WTC11 (cell line): Measurements from ENCODE around the gene CUL9. TPM values are rescaled to one million over a fixed set of nuclear protein-coding genes. Genes with fewer than 3 reads are reported as not detected.

Experiments
- ATAC-seq: fragments of 200-7000 bp; cut with Tn5 transposase; 2 replicates; pipeline ENCODE4 v1.10.0; 2021; ENCODE audit warnings: mild to moderate bottlenecking, moderate library complexity
- CTCF ChIA-PET: fragments of 300-600 bp; sonication (Branson Sonifier 250); formaldehyde crosslinking; loops from one replicate; lab custom pipeline; 2021; ENCODE audit warnings: antibody characterized with exemption; lab: Charles Lee
- POLR2A ChIA-PET: fragments of 350-600 bp; sonication (Branson Sonifier 250); formaldehyde crosslinking; loops from one replicate; lab custom pipeline; 2021; ENCODE audit warnings: antibody characterized with exemption; lab: Charles Lee
- DNase-seq: peaks from one replicate; pipeline ENCODE4 v3.0.0; 2021; ENCODE audit warnings: low spot score
- H3K27ac Mint-ChIP-seq: 2 replicates; pipeline ENCODE4 v1.8.0; 2021; ENCODE audit warnings: mixed read lengths
- H3K27me3 Mint-ChIP-seq: 2 replicates; pipeline ENCODE4 v1.8.0; 2021; ENCODE audit warnings: low read depth, mild to moderate bottlenecking, moderate library complexity, mixed read lengths
- H3K36me3 Mint-ChIP-seq: 2 replicates; pipeline ENCODE4 v1.8.0; 2021; ENCODE audit warnings: mixed read lengths
- H3K4me1 Mint-ChIP-seq: 2 replicates; pipeline ENCODE4 v1.8.0; 2022; ENCODE audit warnings: mixed read lengths
- H3K4me3 Mint-ChIP-seq: 2 replicates; pipeline ENCODE4 v1.8.0; 2021; ENCODE audit warnings: mild to moderate bottlenecking, moderate library complexity, mixed read lengths
- H3K9me3 Mint-ChIP-seq: 2 replicates; pipeline ENCODE4 v1.8.0; 2021; ENCODE audit warnings: mixed read lengths
- ARID4B ChIP-seq: sonication (generic); formaldehyde crosslinking; IDR thresholded peaks from 2 replicates; pipeline ENCODE4 v1.8.0; 2023; ENCODE audit warnings: missing genetic modification reagents, mild to moderate bottlenecking, borderline replicate concordance
- ATF1 ChIP-seq: sonication (generic); formaldehyde crosslinking; IDR thresholded peaks from 2 replicates; pipeline ENCODE4 v1.8.1; 2023; ENCODE audit warnings: mild to moderate bottlenecking, moderate library complexity, missing genetic modification reagents
- ATF6 ChIP-seq: sonication (generic); formaldehyde crosslinking; IDR thresholded peaks from 2 replicates; pipeline ENCODE4 v1.8.1; 2023; ENCODE audit warnings: mild to moderate bottlenecking, missing genetic modification reagents
- ERG ChIP-seq: fragments of 250-450 bp; sonication (Bioruptor Pico); IDR thresholded peaks from 2 replicates; pipeline ENCODE4 v1.8.0; 2021; ENCODE audit warnings: mild to moderate bottlenecking
- FOXP4 ChIP-seq: sonication (generic); formaldehyde crosslinking; IDR thresholded peaks from 2 replicates; pipeline ENCODE4 v1.8.0; 2022; ENCODE audit warnings: mild to moderate bottlenecking, missing genetic modification reagents
- IRF1 ChIP-seq: sonication (generic); formaldehyde crosslinking; IDR thresholded peaks from 2 replicates; pipeline ENCODE4 v1.8.0; 2023; ENCODE audit warnings: missing genetic modification reagents
- JAZF1 ChIP-seq: fragments of 250-450 bp; sonication (Bioruptor Pico); IDR thresholded peaks from 2 replicates; pipeline ENCODE4 v1.9.0; 2021; ENCODE audit warnings: moderate library complexity, mild to moderate bottlenecking, inconsistent platforms
- NR3C1 ChIP-seq: sonication (generic); formaldehyde crosslinking; conservative IDR thresholded peaks from 2 replicates; pipeline ENCODE4 v1.8.1; 2023; ENCODE audit warnings: low read depth, mild to moderate bottlenecking, missing genetic modification reagents
- SMAD3 ChIP-seq: sonication (generic); formaldehyde crosslinking; IDR thresholded peaks from 2 replicates; pipeline ENCODE4 v1.8.0; 2022; ENCODE audit warnings: missing genetic modification reagents, mild to moderate bottlenecking, borderline replicate concordance
- TEAD4 ChIP-seq: sonication (generic); formaldehyde crosslinking; IDR thresholded peaks from 2 replicates; pipeline ENCODE4 v1.8.0; 2022; ENCODE audit warnings: mild to moderate bottlenecking, missing genetic modification reagents
- ZNF396 ChIP-seq: fragments of 250-450 bp; sonication (Bioruptor Pico); IDR thresholded peaks from 2 replicates; pipeline ENCODE4 v1.8.0; 2021; ENCODE audit warnings: mild to moderate bottlenecking, moderate library complexity, borderline replicate concordance
- total RNA-seq: library from RNA; stranded (reverse); gene quantifications from 3 replicates; pipeline ENCODE4 v1.2.3, GENCODE V29; 2021
- TF ChIP-seq, protein P1 (sequence below): fragments of 250-450 bp; sonication (Bioruptor Pico); IDR thresholded peaks from 2 replicates; pipeline ENCODE4 v1.9.0; 2021; ENCODE audit warnings: mild to moderate bottlenecking
- TF ChIP-seq, protein P2 (sequence below): sonication (generic); formaldehyde crosslinking; IDR thresholded peaks from 2 replicates; pipeline ENCODE4 v1.8.1; 2023; ENCODE audit warnings: mild to moderate bottlenecking, moderate library complexity, missing genetic modification reagents
- TF ChIP-seq, protein P3 (sequence below): fragments of 250-450 bp; sonication (Bioruptor Pico); IDR thresholded peaks from 2 replicates; pipeline ENCODE4 v1.9.0; 2021; ENCODE audit warnings: mild to moderate bottlenecking, borderline replicate concordance

CUL9 gene
- total RNA-seq, 1 experiment from 2014 or later, result 15.2 TPM

GRCh38 chr6:43143235-43144128 lies 38.5 kb upstream of the CUL9 start (continued):
- TF ChIP-seq, protein P1, sequence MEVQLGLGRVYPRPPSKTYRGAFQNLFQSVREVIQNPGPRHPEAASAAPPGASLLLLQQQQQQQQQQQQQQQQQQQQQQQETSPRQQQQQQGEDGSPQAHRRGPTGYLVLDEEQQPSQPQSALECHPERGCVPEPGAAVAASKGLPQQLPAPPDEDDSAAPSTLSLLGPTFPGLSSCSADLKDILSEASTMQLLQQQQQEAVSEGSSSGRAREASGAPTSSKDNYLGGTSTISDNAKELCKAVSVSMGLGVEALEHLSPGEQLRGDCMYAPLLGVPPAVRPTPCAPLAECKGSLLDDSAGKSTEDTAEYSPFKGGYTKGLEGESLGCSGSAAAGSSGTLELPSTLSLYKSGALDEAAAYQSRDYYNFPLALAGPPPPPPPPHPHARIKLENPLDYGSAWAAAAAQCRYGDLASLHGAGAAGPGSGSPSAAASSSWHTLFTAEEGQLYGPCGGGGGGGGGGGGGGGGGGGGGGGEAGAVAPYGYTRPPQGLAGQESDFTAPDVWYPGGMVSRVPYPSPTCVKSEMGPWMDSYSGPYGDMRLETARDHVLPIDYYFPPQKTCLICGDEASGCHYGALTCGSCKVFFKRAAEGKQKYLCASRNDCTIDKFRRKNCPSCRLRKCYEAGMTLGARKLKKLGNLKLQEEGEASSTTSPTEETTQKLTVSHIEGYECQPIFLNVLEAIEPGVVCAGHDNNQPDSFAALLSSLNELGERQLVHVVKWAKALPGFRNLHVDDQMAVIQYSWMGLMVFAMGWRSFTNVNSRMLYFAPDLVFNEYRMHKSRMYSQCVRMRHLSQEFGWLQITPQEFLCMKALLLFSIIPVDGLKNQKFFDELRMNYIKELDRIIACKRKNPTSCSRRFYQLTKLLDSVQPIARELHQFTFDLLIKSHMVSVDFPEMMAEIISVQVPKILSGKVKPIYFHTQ (CRISPR knock-in tag), result no peak
- no peak for TF ChIP-seq ZNF396 (CRISPR knock-in tag)
- TF ChIP-seq, protein P2, sequence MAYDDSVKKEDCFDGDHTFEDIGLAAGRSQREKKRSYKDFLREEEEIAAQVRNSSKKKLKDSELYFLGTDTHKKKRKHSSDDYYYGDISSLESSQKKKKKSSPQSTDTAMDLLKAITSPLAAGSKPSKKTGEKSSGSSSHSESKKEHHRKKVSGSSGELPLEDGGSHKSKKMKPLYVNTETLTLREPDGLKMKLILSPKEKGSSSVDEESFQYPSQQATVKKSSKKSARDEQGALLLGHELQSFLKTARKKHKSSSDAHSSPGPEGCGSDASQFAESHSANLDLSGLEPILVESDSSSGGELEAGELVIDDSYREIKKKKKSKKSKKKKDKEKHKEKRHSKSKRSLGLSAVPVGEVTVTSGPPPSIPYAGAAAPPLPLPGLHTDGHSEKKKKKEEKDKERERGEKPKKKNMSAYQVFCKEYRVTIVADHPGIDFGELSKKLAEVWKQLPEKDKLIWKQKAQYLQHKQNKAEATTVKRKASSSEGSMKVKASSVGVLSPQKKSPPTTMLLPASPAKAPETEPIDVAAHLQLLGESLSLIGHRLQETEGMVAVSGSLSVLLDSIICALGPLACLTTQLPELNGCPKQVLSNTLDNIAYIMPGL (CRISPR knock-in tag), result peak; percentile 90
- TF ChIP-seq TEAD4 (CRISPR knock-in tag), result no peak
- TF ChIP-seq FOXP4 (CRISPR knock-in tag), result peak; percentile 55; the same call in 1 of the 2 replicates
- TF ChIP-seq ARID4B, result peak; percentile 61; the same call in 1 of the 2 replicates
- TF ChIP-seq ATF6, result no peak
- no peak for TF ChIP-seq ATF1 (CRISPR knock-in tag)

DNA sequence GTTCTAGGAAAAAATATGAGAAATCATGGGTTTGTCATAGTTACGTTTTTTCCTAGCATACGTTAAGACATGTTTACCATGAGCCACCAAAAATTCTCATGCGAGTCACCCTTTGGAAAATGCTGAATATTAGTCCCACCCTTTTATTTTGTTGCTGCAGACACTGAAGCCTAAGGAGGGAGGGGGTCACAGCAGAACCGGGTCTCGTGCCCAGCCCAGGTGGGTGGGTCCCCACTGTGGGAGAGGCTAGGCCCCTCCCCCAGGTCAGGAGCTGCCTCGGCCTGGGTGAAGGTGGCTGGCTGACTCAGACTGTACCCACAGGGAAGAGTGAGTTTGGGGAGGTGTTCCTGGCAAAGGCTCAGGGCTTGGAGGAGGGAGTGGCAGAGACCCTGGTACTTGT lies 37.1 kb upstream of the CUL9 start:
- Mint-ChIP-seq H3K9me3 (no peaks in the 10 kb centered on the region), H3K4me3 (no peak overlapping the region), H3K4me1 (peaks cover 10% of the 10 kb centered on the region), H3K27me3 (no peaks in the 10 kb centered on the region; the same call in 1 of the 2 replicates), H3K36me3 (peaks cover 16% of the 10 kb centered on the region), H3K27ac (no peak overlapping the region)
- POLR2A ChIA-PET, result no interaction called here
- CTCF ChIA-PET, result interaction anchor here (1.5 kb wide), 1 partner anchor 62 kb away, joined by 13 read pairs; no protein-coding TSS in a partner anchor
- no peak for DNase-seq
- no peak for ATAC-seq
- TF ChIP-seq ERG (CRISPR knock-in tag) (no peak), NR3C1 (CRISPR knock-in tag) (no peak), JAZF1 (CRISPR knock-in tag) (no peak), SMAD3 (CRISPR knock-in tag) (no peak), IRF1 (CRISPR knock-in tag) (no peak)
- TF ChIP-seq, protein P3, sequence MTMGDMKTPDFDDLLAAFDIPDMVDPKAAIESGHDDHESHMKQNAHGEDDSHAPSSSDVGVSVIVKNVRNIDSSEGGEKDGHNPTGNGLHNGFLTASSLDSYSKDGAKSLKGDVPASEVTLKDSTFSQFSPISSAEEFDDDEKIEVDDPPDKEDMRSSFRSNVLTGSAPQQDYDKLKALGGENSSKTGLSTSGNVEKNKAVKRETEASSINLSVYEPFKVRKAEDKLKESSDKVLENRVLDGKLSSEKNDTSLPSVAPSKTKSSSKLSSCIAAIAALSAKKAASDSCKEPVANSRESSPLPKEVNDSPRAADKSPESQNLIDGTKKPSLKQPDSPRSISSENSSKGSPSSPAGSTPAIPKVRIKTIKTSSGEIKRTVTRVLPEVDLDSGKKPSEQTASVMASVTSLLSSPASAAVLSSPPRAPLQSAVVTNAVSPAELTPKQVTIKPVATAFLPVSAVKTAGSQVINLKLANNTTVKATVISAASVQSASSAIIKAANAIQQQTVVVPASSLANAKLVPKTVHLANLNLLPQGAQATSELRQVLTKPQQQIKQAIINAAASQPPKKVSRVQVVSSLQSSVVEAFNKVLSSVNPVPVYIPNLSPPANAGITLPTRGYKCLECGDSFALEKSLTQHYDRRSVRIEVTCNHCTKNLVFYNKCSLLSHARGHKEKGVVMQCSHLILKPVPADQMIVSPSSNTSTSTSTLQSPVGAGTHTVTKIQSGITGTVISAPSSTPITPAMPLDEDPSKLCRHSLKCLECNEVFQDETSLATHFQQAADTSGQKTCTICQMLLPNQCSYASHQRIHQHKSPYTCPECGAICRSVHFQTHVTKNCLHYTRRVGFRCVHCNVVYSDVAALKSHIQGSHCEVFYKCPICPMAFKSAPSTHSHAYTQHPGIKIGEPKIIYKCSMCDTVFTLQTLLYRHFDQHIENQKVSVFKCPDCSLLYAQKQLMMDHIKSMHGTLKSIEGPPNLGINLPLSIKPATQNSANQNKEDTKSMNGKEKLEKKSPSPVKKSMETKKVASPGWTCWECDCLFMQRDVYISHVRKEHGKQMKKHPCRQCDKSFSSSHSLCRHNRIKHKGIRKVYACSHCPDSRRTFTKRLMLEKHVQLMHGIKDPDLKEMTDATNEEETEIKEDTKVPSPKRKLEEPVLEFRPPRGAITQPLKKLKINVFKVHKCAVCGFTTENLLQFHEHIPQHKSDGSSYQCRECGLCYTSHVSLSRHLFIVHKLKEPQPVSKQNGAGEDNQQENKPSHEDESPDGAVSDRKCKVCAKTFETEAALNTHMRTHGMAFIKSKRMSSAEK (CRISPR knock-in tag), result no peak
